Activated CD4-positive, alpha-beta T cell treated with anti-CD3 and anti-CD28 coated beads, Interleukin-2, Interleukin-4, amounts not matched to agents 100 ng/mL and 50 ng/mL, durations not matched to agents 16 hours and 8 hours (primary cell): ENCODE results near the gene NTN1.
"Not testable (repeated sequence)": the region's sequence is repeated elsewhere in the genome, so short reads cannot be mapped to it uniquely, and the experiment has no call there.

Experiments used
- DNase-seq: peaks from one replicate; pipeline ENCODE4 v3.0.0-alpha.2; 2020; ENCODE audit warnings: low spot score

Gene NTN1

GRCh38 chr17:9021158-9021991 is at the start of gene NTN1:
NTN1 (plus strand) TSS chr17:9021510; CDS start chr17:9022374, 864 bp downstream.
- peak; percentile 40 for DNase-seq

GRCh38 chr17:8975091-8975725 is 46.1 kb upstream of the NTN1 start:
- no peak for DNase-seq

GRCh38 chr17:8976638-8977037 is 44.7 kb upstream of the NTN1 start:
- DNase-seq: no peak

DNA sequence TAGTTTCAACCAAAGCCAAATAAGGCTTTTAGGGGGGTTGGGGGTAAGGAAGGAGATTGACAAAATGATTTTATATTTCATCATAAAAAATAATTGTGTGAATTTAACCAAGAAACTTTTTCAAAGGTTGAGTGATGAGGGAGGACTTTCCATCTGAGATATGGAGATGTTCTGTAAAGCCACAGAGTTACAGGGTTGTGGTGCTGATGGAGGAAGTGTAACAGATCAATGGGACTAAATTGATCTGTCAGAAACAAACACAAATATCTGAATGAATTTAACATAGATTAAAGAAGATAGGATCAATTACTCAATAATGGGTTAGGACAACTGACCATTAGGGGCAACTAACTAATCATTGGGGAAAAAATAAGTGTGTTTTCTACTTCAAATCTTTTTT is 41.6 kb upstream of the NTN1 start:
- no peak for DNase-seq

GRCh38 chr17:8981443-8981842 is 39.9 kb upstream of the NTN1 start:
- no peak for DNase-seq

DNA sequence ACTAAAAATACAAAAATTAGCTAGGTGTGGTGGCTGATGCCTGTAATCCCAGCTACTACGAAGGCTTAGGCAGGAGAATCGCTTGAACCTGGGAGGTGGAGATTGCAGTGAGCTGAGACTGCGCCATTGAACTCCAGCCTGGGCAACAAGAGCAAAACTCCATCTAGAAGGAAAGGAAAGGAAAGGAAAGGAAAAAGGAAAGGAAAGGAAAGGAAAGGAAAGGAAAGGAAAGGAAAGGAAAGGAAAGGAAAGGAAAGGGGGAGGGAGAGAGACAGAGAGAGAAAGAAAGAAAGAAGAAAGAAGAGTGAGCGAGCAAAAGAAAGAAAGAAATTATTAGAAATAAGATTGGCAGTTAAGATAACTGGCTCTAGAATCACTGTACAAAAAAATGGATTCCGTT is 37.1 kb upstream of the NTN1 start:
- DNase-seq: not testable (repeated sequence)

- no peak for DNase-seq
These were observed 36.1 kb upstream of the NTN1 start for GRCh38 chr17:8985054-8985701.

GRCh38 chr17:8986295-8986694 is 35.0 kb upstream of the NTN1 start:
- DNase-seq: no peak

GRCh38 chr17:8988263-8988935 is 32.9 kb upstream of the NTN1 start:
- not testable (repeated sequence) for DNase-seq

DNA sequence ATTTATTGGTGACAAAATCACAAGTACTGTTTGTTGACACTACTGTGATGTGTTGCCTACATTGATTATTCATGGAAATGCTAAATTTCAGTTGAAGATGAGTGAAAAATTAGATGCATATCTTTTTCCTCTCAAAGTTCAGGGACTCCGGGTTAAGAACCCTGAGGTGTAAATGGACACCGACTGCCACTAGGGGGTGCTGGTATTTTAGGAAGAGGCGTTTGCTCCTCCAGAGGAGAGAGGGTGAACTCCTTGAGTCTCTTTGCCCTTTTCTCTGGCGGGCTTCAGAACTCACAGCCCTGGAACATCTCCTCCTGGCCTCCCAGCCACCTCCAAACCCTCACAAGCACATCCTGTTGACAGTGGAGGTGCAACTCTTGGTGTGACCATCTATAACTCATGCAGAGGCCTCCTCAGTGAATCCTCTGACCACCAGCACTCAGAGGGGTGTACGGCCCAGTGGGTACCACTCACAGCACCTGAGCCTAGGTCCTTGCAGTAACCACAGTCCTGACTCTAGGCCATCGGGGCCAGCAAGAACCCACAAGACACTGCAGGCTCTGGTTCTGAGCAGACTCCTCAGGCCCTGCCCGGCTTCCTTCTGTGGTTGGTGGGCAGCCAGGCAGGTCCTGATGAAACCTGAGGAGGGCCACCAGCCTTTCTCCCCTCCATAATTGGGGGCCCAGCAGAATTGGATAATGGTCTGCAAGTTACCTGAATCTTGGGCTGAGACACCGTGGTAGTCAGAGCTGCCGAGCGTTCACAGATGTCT is 29.6 kb upstream of the NTN1 start:
- DNase-seq: peak; percentile 68

- peak; percentile 58 for DNase-seq
These were observed 27.0 kb upstream of the NTN1 start for GRCh38 chr17:8994319-8994718.

- DNase-seq: no peak
These were observed 25.6 kb upstream of the NTN1 start for GRCh38 chr17:8995711-8996110.

DNA sequence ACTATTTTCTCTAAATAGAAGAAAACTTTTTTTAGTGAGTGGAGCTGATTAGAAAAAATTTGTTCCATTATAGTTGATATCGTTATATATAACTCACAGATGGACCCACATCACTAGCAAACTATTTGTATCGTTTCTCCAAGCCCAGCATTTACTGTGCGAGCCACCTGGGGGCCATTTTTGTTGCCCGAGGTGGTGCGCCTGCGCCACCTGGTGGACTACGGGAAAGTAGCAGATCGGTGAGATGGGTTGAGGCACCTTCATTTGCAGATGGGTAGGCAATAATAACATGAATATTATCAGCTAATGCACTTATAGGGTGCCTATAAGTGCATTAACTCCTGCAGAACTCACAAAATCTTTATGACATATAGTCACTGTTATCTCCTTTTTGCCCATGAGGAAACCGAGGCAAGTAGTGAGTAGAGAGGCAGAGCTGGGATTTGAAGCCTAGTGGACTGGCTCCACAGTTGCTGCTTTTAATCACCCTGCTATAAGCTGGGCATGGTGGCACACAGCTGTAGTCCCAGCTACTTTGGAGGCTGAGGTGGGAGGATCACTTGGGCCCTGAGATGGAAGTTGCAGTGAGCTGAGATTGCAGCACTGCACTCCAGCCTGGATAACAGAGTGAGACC is 23.2 kb upstream of the NTN1 start:
- peak; percentile 82 for DNase-seq

GRCh38 chr17:9001559-9001958 is 19.8 kb upstream of the NTN1 start:
- DNase-seq: no peak

GRCh38 chr17:9002227-9002605 is 19.1 kb upstream of the NTN1 start:
- DNase-seq: no peak

GRCh38 chr17:9002606-9003354 is 18.5 kb upstream of the NTN1 start:
- DNase-seq: peak; percentile 10

- DNase-seq: no peak
These were observed 17.8 kb upstream of the NTN1 start for GRCh38 chr17:9003355-9004131.

- DNase-seq: no peak
These were observed 17.0 kb upstream of the NTN1 start for GRCh38 chr17:9004132-9004960.

DNA sequence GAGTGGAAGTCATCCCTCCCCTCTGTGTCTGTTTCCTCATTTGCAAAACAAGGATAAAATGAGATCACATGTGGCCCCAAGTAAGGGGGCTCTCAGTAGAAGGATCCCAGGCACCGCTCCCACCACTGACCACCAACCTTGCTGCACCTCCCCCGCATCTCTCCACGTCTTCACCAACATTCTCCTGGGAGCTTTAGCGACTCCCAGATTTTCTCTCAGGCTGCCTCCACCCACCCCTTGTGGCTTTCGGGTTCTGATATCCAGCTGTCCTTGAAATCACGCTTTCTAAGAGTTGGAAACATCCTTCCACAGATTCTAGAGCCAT is 16.4 kb upstream of the NTN1 start:
- DNase-seq: no peak
